Ovary (tissue), 3 donors: ENCODE measurements around the gene RPS3.

ENCODE experiments used
- CTCF ChIP-seq, 3 donors: fragments of 450-650 bp in 2 of 3; fragments of 200-600 bp in 1 of 3; IDR thresholded peaks; one replicate each; pipeline versions ENCODE4 v1.5.1 to v1.8.0; 2016 to 2022; ENCODE audit warnings: antibody characterized with exemption in 3 of 3, mild to moderate bottlenecking in 1 of 3
- POLR2A ChIP-seq: fragments of 450-650 bp; IDR thresholded peaks from one replicate; pipeline ENCODE4 v1.6.1; 2017; ENCODE audit warnings: antibody characterized with exemption, mild to moderate bottlenecking, moderate library complexity
- donor health status: DM: no; HTN: no; CAD: no.

GRCh38 chr11:75406338-75406777 is 7.0 kb downstream of the RPS3 start:
- TF ChIP-seq CTCF (IDR thresholded peaks at IDR 0.05) (no peak), POLR2A (no peak)
